NCI-H82 (cell line): ENCODE results near the gene CACNG4.

Source experiments
- DNase-seq: peaks from one replicate; lab custom pipeline; 2025; lab: John Stamatoyannopoulos, UW

Gene CACNG4

DNA sequence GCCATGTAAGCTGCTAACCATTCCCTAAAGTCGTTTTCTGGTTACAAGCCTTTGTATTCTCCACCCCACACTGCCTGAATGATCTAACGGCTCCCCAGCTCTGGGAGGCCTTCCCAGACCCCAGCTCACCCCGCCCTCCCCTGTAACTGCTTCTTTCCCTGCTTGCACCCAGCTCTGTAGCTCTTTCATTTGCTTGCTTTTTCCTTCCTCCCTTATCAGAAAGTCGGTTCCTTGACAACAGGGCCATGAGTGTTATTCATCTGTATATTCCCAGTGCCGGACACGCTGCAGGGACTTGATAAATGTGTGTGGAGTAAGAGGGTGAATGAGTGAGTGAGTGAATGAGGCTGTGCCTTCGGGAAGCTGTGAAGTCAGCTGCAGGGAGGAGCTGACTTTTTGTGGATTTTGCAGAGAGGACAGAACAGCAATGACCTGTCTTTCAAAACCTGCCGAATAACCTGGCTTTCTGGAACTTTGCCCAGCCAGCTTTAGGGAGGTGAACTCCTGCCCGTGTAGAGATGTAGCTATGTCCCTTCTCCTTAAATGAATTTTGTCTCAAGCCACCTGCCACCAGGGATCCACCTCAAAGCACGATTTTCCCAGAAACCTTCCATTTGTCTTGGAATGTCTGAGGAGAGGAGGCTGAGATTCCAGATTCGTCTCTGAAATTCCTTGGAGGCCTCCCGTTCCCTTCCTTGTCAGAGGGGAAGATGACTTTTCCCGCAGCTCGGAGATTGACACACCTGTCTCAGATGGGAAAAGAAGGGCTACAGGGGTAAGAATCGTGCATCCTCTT, 20.0 kb upstream of the CACNG4 start:
- DNase-seq = no peak

DNA sequence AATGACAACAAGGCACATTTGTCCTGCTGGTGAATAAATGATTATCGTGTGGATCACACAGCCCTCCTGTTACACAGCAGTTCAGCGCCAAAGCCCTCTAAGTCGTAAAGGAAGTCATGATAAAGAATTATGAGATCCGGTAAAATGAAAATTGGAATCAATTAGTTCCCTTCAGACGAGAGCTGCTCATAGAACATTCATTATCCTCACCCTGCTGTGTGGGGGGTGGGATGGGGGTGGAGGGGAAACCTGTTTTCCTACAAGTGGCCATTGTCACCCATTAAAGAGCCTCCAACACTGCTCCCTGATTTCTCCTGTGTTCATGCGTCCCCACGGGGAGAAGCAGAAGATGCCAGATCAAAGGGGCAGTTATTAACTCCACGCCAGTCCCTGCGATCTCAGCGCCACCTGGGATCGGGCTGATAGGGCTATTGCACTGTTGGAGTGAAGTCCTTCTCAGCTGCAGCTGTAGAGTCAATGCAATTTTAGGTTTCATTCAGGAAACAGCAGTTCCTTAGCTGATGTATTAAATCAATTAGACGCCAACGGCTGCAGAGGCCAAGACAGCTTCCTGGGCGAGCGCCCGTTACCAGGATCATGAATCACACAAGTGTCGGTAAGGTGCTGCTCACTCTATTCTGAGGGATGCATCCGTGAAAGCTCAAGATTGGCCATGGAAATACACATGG, 19.2 kb upstream of the CACNG4 start:
- no peak for DNase-seq

DNA sequence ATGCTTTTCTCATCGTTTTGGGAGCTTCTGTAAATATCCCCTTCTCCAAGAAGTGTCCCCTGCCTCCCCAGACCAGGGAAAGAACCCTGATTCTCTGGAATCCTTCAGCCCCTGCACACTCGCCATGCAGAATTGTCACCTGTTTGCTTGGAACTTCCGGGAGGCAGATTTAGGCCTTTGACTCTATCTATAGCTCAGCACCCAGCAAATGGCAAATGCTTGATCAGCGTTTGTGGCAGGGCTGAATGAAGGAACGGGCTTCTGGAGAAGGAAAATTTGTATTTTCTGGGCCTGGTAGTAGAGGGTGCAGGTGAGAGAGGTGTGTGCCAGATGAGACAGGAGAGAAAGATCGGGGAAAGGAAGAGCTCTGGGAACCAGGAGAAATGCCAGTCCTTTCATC, 18.3 kb upstream of the CACNG4 start:
- no peak for DNase-seq

DNA sequence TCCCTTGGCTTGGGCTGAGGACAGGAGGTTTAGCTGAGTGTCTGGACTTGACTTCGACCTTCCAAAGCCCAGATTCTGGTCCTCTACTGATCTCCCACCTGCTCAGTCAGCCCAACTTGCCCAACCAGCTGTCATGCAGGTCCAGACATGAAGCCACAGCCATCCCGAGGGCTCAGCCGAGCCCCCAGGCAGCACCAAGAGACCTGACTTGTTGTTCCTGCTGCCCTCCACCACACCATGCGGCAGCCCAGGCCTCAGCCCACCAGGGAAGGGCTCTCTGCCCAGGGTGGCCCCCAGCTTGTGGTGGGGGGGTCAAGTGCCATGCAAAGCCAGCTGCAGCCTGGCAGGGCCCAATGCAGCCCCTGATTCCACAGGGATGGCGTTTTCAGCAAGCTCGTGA, 17.2 kb upstream of the CACNG4 start:
- no peak for DNase-seq

DNA sequence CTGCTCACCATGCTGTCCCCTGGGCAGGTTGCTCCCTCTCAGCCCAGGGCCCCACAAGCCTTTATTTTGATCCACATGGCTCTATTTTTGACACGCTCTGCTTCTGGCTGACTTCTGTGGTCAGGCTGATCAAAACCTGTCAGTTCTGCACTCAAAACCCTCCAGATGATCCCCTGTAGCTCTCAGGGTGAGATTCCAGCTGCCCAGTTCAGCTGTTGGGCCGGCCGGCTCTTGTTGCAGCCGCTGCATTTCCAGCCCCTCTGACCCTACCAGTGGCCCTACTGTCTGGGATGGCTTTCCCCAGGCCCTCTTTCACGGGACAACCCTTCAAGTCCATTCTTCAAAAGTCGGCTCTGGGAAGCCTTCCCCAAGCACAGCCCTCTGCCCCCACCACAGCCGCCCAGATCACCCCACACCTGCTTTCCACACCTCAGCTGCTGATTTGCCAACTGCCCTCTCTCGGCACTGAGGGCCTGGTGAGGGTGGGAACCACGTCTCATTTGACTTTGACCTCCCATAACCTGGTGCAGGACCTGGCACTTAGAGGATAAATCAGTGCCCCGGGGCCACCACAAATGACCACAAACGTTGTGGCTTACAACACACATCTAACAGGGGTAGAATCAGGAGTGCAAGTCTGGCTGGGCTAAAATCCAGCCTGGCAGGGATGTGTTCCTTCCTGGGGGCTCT, 16.3 kb upstream of the CACNG4 start:
- no peak for DNase-seq

DNA sequence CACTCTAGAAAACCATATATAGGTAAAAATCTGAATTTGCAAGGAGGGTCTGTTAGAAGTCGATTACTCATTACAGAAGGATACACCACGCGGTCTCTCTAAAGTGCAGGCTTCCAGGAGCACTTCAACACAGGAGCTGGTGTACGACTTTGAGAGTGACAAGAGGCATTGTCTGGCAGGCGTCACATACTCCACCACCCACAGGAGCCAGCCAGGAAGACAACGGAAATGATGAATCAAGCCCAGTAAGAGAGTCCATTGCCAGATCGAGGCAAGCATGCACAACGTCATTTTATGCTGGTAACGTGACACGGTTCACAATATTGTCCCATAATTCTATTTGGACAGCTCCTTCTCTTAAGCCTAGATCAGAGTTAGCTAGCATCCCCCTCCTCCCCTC, 15.0 kb upstream of the CACNG4 start:
- DNase-seq = no peak

DNA sequence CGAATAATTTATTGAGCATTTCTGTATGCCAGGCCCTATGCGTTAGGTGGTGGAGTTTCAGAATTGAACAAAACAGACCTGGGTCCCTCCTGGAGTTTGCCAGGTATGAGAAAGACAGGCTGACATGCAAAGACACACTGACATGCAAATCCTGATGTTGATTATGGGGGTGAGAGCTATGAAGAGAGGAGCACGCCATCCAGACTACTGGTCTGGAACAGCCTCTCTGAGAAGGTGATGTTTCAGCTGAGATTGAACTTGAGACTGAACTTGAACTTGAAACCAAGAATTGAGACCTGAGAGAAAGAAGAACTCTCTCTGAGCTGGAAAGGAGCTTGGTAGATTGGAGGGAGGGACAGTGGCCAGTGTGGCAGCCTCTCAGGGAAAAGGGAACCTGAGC, 14.2 kb upstream of the CACNG4 start:
- no peak for DNase-seq

DNA sequence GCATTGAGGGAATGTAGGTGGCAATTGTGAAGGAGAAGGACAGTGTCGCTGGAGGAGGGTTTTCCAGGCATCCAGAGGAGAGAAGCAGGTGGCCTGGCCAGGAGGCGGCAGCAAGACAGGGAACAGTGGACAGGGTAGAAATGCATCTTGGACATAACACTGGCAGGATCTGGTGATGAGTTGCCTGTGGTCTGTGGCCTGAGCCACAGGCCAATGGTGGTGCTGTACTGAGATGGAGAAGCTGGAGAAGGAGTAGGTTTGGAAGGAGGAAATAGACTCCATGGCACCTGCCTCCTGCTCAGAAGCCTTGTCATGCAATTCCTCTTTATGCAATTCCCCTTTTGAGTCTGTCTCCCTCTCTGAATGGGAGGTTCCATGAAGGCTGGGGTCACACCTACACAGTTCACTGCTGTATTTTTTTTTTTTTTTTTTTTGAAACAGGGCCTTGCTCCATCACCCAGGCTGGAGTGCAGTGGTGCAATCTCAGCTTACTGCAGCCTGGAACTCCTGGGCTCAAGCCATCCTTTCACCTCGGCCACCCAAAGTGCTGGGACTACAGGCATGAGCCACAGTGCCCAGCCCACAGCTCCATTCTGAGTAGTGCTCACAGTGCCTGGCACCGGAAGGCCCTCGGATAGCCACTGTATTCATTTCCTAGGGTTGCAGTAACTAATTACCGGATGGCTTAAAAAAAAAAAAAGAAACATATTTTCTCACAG, 13.5 kb upstream of the CACNG4 start:
- no peak for DNase-seq

DNA sequence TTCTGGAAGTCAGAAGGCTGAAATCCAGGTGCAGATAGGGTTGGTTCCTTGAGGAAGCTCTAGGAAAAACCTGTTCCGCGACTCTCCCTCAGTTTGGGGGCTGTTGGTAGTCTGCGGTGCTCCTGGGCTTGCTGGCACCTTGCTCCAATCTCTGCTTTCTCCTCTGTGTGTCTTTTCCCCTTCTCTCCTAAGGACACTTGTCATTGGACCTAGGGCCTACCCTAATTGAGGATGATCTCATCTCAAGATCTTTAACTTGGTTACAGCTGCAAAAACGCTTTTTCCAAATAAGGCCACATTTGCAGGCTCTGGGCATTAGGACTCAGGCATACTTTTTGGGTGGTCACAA, 12.9 kb upstream of the CACNG4 start:
- DNase-seq = no peak

DNA sequence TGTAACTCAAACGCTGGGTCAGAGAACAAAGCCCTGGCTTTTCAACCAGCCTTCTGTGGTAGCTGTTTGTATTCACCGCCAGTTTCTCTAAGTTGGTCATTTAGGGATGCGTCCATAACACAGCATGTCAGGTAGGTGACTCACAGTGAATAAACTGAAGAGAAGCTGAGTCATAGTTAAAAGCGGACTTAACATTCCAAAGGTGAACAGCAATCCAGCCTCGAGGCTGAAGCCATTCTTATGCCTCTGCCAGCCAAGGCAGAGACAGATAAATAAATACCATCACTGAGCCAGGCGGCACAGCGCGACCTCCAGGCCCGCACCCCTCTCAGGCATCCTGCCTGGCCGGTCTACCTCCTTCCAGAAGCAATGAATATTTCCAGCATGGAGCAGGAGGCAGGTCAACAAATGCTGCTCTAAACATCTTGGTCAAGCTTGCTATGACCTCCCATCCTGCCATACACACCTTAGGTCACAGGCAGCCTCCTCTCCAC, 12.4 kb upstream of the CACNG4 start:
- no peak for DNase-seq

DNA sequence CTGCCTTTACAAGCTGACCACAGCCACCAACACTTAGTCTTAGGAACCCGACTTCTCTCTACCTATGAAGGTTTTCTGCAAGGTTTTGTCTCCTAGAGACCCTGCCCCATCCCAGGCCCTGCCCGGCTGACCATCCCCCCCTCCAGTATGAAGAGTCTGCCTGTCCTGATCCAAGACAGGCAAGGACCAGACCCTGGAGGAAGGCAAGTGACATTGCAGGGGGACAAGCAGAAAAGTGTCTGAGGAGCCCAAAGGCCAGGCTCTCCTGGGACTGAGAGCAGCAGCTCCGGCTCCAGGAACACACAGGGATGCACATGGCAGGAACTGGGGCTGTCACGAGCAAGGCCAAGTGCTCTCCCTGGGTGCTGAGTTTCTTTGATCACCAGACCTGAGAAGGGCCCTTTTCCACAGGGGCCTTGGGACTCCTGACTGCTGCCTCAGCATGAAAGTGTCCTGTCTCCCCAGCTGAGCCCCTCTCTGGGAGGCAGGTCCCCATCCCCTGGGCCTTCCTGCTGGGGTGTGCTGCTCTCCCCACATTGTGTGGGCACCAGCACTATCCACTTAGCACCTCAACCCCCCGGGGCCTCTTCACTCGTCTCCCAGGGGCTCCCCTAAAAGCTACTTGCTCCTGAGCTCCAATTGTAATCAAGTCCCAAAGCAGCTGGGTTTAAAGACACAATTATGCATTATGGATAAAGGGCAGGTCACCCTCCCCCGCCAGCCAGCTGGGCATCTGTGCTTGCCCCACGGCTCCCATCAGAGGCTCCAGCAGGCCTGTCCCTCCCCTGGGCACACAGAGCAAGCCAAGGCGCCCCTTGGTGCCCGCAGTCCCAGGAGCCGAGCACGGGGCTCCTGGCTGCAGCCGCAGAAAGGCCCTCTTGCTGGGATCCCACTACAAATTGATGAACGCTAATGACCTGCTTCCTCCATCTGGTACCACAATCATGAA, 11.6 kb upstream of the CACNG4 start:
- DNase-seq = no peak

DNA sequence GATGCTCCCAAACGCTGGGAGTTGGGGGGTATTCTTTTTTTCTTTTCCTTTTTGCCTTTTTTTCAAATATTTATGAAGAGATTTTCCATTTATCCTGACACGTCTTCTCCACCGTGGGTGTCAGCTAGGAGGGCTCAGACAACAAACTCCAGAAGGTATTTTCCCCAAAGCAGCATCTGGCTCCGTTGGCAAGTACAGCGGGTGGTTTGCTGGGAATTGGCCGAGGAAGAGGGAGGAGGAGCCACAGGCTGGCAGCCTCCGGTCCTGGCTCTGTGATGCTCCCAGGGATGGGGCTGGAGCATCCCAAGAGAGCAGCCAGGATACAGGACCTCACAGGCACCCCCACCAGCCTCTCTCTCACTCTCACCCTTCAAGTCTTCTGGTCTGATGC, 10.9 kb upstream of the CACNG4 start:
- DNase-seq = no peak

DNA sequence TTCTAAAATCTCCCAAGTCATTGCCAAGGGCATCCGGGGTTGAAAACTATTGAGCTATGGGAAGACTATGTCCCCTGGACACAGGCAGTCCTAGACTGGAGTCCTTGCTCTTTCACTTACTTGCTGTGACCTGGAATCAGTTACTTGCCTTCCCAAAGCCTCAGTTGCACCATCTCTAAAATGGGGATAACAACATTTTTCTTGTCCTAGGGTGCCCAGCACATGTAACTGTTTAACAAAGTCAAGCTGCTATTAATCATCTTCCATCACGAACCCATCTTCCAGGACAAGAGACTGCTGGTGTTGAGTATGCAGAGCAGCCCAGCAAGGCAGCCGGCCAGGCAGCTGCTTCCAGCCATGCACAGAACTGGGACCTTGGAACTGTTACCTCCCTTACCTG, 9.9 kb upstream of the CACNG4 start:
- no peak for DNase-seq

DNA sequence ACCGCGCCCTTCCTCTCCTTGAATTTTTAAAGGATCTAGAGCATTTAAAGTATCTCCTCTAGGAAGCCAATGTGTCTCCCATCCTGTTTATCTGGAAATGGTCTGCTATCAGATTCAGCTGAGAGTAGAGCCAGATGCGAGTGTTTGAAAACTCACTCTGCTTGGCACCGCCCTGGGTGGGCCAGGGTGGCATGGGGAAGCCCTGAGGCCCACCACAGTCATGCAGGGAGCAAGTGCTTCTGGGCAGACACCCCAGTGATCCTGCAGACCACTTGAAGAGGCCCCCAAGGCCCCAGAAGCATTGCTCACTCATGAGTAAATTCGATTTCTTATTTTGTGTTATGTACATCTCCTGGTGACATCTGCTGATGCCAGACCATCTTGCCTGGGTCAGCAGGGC, 8.7 kb upstream of the CACNG4 start:
- no peak for DNase-seq

DNA sequence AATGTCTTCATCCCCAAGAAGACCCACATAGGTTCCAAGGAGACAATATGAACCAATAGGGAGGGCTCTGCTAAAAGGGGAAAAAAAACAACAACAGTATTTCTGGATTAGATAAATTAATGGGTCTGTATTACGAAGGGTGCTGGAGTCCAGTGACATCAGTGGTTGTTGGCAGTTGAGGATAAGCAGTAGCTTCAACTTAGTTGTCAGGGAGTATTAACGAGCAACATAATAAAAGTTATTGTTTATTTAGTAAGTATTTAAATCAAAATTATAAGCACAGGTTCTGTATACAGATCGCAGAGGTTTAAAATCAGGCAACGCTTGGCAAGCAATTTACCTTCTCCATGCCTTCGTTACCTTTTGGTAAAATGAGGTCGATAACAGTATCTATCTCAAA, 7.6 kb upstream of the CACNG4 start:
- DNase-seq = no peak

DNA sequence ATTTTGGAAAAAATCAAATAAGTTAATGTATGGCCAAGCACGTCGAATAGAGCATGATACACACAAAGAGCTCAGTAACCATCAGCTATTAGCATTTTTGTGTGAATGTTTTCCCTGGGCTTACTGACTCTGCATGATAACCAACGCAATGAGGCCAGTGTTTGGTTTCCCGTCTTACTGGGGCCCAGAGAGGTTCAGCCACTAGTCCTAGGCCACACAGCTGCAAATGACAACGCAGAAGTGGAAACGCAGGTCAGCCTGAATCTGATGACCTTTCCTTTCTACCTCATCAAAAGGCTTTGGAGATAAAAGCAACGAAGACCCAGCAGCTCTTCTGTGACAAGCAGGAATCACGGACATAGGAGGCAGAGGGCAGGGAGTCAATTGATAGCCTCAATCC, 7.2 kb upstream of the CACNG4 start:
- DNase-seq = no peak

DNA sequence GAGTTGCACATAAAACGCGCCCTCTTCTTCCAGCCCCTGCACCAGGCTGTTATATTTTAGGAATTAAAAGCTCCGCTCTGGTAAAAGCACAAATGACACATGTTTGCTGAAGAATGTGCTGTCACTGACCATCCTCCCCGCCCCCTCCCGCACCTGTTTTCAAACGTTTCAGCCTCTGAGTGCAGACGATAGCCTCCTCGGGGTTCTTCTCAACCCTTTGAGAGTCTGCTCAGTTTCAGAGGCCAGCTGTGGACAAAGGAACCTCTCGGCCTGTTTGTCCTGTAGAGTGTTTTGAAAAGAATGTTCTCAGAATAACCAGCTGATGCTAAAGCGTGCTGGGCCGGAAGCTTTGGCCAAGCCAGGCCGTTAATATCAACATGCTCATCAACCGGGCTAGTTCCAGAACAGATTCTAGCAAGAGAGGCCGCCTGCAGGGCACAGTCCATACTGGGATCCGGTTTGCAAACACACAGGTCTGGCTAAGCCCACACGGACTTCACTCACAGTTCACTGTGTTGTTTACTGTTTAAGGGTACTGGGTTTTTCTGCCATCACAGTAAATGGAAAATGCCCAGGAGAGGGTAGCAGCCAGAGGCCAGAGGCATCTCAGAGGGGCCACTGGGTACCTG, 6.4 kb upstream of the CACNG4 start:
- no peak for DNase-seq

DNA sequence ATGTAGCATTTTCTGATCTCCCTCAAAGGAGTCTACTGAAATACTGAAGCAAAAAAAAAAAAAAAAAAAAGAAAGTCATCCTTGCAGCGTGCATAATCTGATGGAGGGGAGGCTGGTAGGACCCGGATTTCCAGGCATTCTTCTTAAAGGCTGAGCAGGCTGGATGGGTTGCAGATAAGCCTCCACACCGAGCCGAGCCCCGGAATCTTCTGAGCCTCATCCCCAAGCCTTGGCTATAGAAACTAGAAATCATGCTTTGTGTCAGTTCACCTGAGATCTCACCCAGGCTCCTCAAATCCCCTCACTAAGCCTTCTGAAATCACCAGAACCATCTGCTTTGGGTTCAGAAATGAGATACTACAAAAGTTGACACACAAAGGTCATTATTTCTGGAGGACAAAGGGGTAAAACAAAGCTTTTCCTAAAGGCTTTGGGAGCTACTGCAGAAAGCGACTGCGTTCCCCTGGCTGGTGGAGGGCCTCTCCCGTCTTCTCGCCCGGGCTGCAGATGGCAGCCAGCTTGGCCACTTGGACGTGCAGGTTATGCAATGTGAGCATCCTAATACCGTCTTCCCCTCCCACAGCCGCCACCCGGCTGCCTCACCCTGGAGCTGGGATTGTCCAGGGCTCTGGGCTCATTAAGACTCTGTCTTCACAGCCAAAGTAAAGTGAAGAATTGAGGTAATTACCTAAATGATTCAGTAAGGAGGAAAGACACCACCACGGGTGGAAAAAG, 4.7 kb upstream of the CACNG4 start:
- peak; percentile 67 for DNase-seq

DNA sequence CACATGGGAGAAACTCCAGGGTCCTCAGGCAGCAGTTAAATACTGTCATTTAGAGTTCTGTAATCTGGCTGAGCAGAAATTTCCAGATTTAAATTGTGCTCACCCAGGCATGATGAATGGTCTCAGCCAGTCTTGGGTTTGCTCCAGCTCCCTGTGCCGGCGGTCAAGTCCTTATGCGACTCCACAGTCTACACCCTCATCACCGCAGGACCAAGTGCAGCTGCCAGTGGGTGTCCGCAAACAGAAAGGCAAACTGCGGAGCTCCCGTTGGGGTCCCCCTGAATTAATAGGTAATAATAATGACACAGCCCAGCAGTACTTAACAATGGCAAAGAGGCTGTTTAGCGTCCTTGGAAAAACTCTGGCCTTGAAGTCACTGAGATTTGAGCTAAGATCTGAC, 3.9 kb upstream of the CACNG4 start:
- no peak for DNase-seq

DNA sequence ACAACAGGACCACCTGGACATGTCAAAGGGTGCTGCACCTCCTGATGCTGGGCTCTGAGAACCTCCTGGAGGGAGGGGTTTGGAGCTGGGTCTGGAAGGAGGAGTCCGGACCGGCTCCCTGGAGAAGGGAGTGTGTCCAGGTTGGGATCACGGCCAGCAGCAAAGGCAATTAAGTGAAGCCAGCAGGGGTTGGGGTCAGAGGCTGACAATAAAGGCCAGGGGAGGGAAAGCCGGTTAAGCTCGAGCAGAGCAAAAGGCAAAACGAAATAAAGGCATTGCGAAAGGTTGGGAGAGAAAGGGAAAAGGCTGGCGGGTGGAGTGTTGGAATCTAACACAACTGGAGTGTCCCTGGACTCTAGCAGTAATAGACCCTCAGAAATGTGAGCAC, 992 bp upstream of the CACNG4 start:
- DNase-seq = no peak
